HEK293 (cell line): Measurements from ENCODE around the gene OVOL1.
A peak's percentile ranks its signal among the peaks of the same experiment; 100 is the strongest.

ENCODE experiments used
- CTCF ChIA-PET: fragments of 350-600 bp; formaldehyde crosslinking; extraction: SDS; loops from one replicate; lab custom pipeline; 2021; ENCODE audit warnings: antibody characterized with exemption; lab: Yijun Ruan, JAX
- POLR2A ChIA-PET: fragments of 300-600 bp; formaldehyde crosslinking; extraction: SDS; loops from one replicate; lab custom pipeline; 2020; ENCODE audit warnings: antibody characterized with exemption, inconsistent platforms; lab: Yijun Ruan, JAX
- H3K27ac ChIP-seq: fragments of 200-500 bp; sonication (Bioruptor generic); 2 replicates; pipeline ENCODE4 v1.5.1; 2014; ENCODE audit warnings: low read depth, low read length, control low read depth, inconsistent platforms; ENCODE audit errors: extremely low read depth
- H3K36me3 ChIP-seq, 2 experiments: fragments of 200-500 bp in 1 of 2; sonication (Bioruptor generic) in 1 of 2; 1 replicate in 1 of 2; 2 replicates in 1 of 2; pipeline ENCODE4 v1.5.1; 2014 to 2017; ENCODE audit warnings: inconsistent platforms in 2 of 2, low read length in 2 of 2; ENCODE audit not compliant: control insufficient read depth in 2 of 2, insufficient read depth in 1 of 2
- H3K4me1 ChIP-seq: fragments of 200-500 bp; sonication (Bioruptor generic); 2 replicates; pipeline ENCODE4 v1.5.1; 2014; ENCODE audit warnings: mild to moderate bottlenecking, low read length, inconsistent platforms; ENCODE audit not compliant: control insufficient read depth, insufficient read depth
- H3K4me3 ChIP-seq: 2 replicates; pipeline ENCODE4 v1.5.1; 2011; ENCODE audit warnings: low read depth, mild to moderate bottlenecking, control low read depth, low read length, moderate library complexity
- H3K9me3 ChIP-seq: fragments of 200-500 bp; sonication (Bioruptor generic); 2 replicates; pipeline ENCODE4 v1.5.1; 2014; ENCODE audit warnings: low read depth, low read length, inconsistent platforms; ENCODE audit not compliant: control insufficient read depth, insufficient read depth
- GLI4 ChIP-seq: fragments of 450-650 bp; formaldehyde crosslinking; IDR thresholded peaks from 2 replicates; pipeline ENCODE4 v1.5.1; 2016; ENCODE audit warnings: missing biosample characterization, missing genetic modification characterization
- HOXC10 ChIP-seq: sonication (generic); formaldehyde crosslinking; IDR thresholded peaks from 2 replicates; pipeline ENCODE4 v1.8.1; 2023; ENCODE audit warnings: mild to moderate bottlenecking, missing genetic modification reagents
- OVOL3 ChIP-seq: fragments of 450-650 bp; formaldehyde crosslinking; IDR thresholded peaks from 2 replicates; pipeline ENCODE4 v1.5.1; 2016; ENCODE audit warnings: missing biosample characterization, missing genetic modification characterization
- RBAK ChIP-seq: fragments of 450-650 bp; formaldehyde crosslinking; IDR thresholded peaks from 2 replicates; pipeline ENCODE4 v1.5.1; 2016; ENCODE audit warnings: missing biosample characterization, missing genetic modification characterization
- SCRT2 ChIP-seq: fragments of 450-650 bp; formaldehyde crosslinking; IDR thresholded peaks from 2 replicates; pipeline ENCODE4 v1.5.1; 2016; ENCODE audit warnings: missing biosample characterization, missing genetic modification characterization
- TRIM28 ChIP-seq: IDR thresholded peaks from 2 replicates; pipeline ENCODE4 v1.6.1; 2011; ENCODE audit warnings: low read length, control low read depth, borderline replicate concordance
- ZBTB1 ChIP-seq: fragments of 450-650 bp; formaldehyde crosslinking; IDR thresholded peaks from 2 replicates; pipeline ENCODE4 v1.5.1; 2016; ENCODE audit warnings: missing biosample characterization, missing genetic modification characterization
- ZNF23 ChIP-seq: fragments of 450-650 bp; formaldehyde crosslinking; IDR thresholded peaks from 2 replicates; pipeline ENCODE4 v1.5.1; 2016; ENCODE audit warnings: missing biosample characterization, missing genetic modification characterization, borderline replicate concordance
- ZNF335 ChIP-seq: fragments of 450-650 bp; formaldehyde crosslinking; conservative IDR thresholded peaks from 2 replicates; pipeline ENCODE4 v1.5.1; 2016; ENCODE audit warnings: missing biosample characterization, missing genetic modification characterization
- ZNF354C ChIP-seq: fragments of 450-650 bp; formaldehyde crosslinking; IDR thresholded peaks from 2 replicates; pipeline ENCODE4 v1.5.1; 2016; ENCODE audit warnings: missing biosample characterization, missing genetic modification characterization, low read depth, borderline replicate concordance
- ZNF366 ChIP-seq: fragments of 450-650 bp; formaldehyde crosslinking; conservative IDR thresholded peaks from 2 replicates; pipeline ENCODE4 v1.5.1; 2016; ENCODE audit warnings: missing biosample characterization, missing genetic modification characterization
- ZNF473 ChIP-seq: fragments of 450-650 bp; formaldehyde crosslinking; IDR thresholded peaks from 2 replicates; pipeline ENCODE4 v1.5.1; 2017; ENCODE audit warnings: missing biosample characterization, missing genetic modification characterization
- ZNF501 ChIP-seq: fragments of 450-650 bp; formaldehyde crosslinking; IDR thresholded peaks from 2 replicates; pipeline ENCODE4 v1.5.1; 2016; ENCODE audit warnings: missing biosample characterization, missing genetic modification characterization
- ZNF561 ChIP-seq: fragments of 450-650 bp; IDR thresholded peaks from 2 replicates; pipeline ENCODE4 v1.5.1; 2018; ENCODE audit warnings: missing biosample characterization, missing genetic modification characterization, borderline replicate concordance
- ZNF658 ChIP-seq: fragments of 450-650 bp; formaldehyde crosslinking; IDR thresholded peaks from 2 replicates; pipeline ENCODE4; 2016; ENCODE audit warnings: missing biosample characterization, missing genetic modification characterization
- ZNF664 ChIP-seq: fragments of 450-650 bp; formaldehyde crosslinking; IDR thresholded peaks from 2 replicates; pipeline ENCODE4 v1.5.1; 2016; ENCODE audit warnings: missing biosample characterization, missing genetic modification characterization
- ZNF701 ChIP-seq: fragments of 450-650 bp; formaldehyde crosslinking; IDR thresholded peaks from 2 replicates; pipeline ENCODE4 v1.5.1; 2016; ENCODE audit warnings: missing biosample characterization, missing genetic modification characterization
- ZNF76 ChIP-seq: fragments of 450-650 bp; formaldehyde crosslinking; IDR thresholded peaks from 2 replicates; pipeline ENCODE4; 2016; ENCODE audit warnings: low read depth, missing biosample characterization, missing genetic modification characterization, borderline replicate concordance
- ZNF792 ChIP-seq: fragments of 450-650 bp; formaldehyde crosslinking; IDR thresholded peaks from 2 replicates; pipeline ENCODE4 v1.5.1; 2016; ENCODE audit warnings: missing biosample characterization, missing genetic modification characterization
- ZNF830 ChIP-seq: fragments of 450-650 bp; IDR thresholded peaks from 2 replicates; pipeline ENCODE4 v1.5.0; 2018; ENCODE audit warnings: missing biosample characterization, missing genetic modification characterization, low read depth, mild to moderate bottlenecking, moderate library complexity
- ZSCAN30 ChIP-seq: fragments of 450-650 bp; IDR thresholded peaks from 2 replicates; pipeline ENCODE4 v1.5.1; 2018; ENCODE audit warnings: missing biosample characterization, mild to moderate bottlenecking, missing genetic modification characterization, moderate library complexity
- TF ChIP-seq, protein P1 (sequence below): fragments of 450-650 bp; formaldehyde crosslinking; IDR thresholded peaks from 2 replicates; pipeline ENCODE4 v1.5.1; 2016; ENCODE audit warnings: missing biosample characterization, missing genetic modification characterization
- TF ChIP-seq, protein P2 (sequence below): fragments of 450-650 bp; formaldehyde crosslinking; IDR thresholded peaks from 2 replicates; pipeline ENCODE4 v1.5.1; 2016; ENCODE audit warnings: missing biosample characterization, missing genetic modification characterization
- TF ChIP-seq, protein P3 (sequence below): fragments of 450-650 bp; formaldehyde crosslinking; IDR thresholded peaks from 2 replicates; pipeline ENCODE4 v1.5.1; 2016; ENCODE audit warnings: missing biosample characterization, missing genetic modification characterization
- TF ChIP-seq, protein P4 (sequence below): fragments of 450-650 bp; formaldehyde crosslinking; IDR thresholded peaks from 2 replicates; pipeline ENCODE4 v1.5.1; 2016; ENCODE audit warnings: missing biosample characterization, missing genetic modification characterization
- TF ChIP-seq, protein P5 (sequence below): fragments of 450-650 bp; formaldehyde crosslinking; IDR thresholded peaks from 2 replicates; pipeline ENCODE4 v1.5.1; 2016; ENCODE audit warnings: missing biosample characterization, missing genetic modification characterization

The OVOL1 gene

DNA sequence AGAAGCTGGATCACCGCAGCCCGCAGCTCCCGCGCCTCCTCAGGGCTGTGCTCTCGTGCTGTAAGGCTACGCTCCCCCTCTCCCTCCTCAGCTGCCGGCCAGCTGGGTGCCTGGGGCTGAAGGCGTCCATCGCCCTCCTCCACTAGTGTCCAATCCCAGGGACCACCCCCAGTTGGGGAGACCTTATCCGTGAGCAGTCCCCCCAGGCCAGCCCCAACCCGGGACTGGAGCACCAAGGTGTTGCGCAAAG is 7.3 kb upstream of the OVOL1 start:
- Histone ChIP-seq H3K4me1 (no peaks in the 10 kb centered on the region), H3K9me3 (no peaks in the 10 kb centered on the region), H3K27ac (no peak overlapping the region), H3K4me3 (peak overlapping the region; percentile 76), H3K36me3 (peaks cover 0 to 44% of the 10 kb centered on the region in 2 experiments; a peak in 1 of 3 replicates)
- ChIA-PET CTCF (interaction anchor here (0.6 to 4.3 kb wide), 39 partner anchors 9 to 910 kb away, joined by 3 to 45 read pairs (median 5); partner anchors contain the start of genes CCDC85B, FIBP, KAT5 and MUS81), POLR2A (interaction anchor here (0.5 to 2.7 kb wide), 8 partner anchors 9 to 510 kb away, joined by 3 to 23 read pairs (median 4); partner anchors contain the start of genes FIBP, KAT5, RNASEH2C and YIF1A)
- TF ChIP-seq, protein P1, sequence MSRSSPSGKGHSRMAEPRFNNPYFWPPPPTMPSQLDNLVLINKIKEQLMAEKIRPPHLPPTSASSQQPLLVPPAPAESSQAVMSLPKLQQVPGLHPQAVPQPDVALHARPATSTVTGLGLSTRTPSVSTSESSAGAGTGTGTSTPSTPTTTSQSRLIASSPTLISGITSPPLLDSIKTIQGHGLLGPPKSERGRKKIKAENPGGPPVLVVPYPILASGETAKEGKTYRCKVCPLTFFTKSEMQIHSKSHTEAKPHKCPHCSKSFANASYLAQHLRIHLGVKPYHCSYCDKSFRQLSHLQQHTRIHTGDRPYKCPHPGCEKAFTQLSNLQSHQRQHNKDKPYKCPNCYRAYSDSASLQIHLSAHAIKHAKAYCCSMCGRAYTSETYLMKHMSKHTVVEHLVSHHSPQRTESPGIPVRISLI (tag by site-specific recombination), result no peak
- TF ChIP-seq ZNF792 (no peak), ZNF23 (tag by site-specific recombination) (no peak), ZNF701 (tag by site-specific recombination) (no peak), ZSCAN30 (tag by site-specific recombination) (no peak), ZNF335 (no peak), ZNF473 (tag by site-specific recombination) (no peak), ZNF354C (tag by site-specific recombination) (no peak), ZNF76 (tag by site-specific recombination) (no peak), ZNF501 (tag by site-specific recombination) (no peak), ZNF561 (tag by site-specific recombination) (no peak), OVOL3 (tag by site-specific recombination) (no peak), HOXC10 (CRISPR knock-in tag) (no peak), ZNF658 (tag by site-specific recombination) (no peak), ZNF664 (no peak)
- TF ChIP-seq, protein P2, sequence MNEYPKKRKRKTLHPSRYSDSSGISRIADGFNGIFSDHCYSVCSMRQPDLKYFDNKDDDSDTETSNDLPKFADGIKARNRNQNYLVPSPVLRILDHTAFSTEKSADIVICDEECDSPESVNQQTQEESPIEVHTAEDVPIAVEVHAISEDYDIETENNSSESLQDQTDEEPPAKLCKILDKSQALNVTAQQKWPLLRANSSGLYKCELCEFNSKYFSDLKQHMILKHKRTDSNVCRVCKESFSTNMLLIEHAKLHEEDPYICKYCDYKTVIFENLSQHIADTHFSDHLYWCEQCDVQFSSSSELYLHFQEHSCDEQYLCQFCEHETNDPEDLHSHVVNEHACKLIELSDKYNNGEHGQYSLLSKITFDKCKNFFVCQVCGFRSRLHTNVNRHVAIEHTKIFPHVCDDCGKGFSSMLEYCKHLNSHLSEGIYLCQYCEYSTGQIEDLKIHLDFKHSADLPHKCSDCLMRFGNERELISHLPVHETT (tag by site-specific recombination), result no peak
- TF ChIP-seq, protein P3, sequence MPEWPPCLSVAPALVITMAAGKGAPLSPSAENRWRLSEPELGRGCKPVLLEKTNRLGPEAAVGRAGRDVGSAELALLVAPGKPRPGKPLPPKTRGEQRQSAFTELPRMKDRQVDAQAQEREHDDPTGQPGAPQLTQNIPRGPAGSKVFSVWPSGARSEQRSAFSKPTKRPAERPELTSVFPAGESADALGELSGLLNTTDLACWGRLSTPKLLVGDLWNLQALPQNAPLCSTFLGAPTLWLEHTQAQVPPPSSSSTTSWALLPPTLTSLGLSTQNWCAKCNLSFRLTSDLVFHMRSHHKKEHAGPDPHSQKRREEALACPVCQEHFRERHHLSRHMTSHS (tag by site-specific recombination), result no peak

DNA sequence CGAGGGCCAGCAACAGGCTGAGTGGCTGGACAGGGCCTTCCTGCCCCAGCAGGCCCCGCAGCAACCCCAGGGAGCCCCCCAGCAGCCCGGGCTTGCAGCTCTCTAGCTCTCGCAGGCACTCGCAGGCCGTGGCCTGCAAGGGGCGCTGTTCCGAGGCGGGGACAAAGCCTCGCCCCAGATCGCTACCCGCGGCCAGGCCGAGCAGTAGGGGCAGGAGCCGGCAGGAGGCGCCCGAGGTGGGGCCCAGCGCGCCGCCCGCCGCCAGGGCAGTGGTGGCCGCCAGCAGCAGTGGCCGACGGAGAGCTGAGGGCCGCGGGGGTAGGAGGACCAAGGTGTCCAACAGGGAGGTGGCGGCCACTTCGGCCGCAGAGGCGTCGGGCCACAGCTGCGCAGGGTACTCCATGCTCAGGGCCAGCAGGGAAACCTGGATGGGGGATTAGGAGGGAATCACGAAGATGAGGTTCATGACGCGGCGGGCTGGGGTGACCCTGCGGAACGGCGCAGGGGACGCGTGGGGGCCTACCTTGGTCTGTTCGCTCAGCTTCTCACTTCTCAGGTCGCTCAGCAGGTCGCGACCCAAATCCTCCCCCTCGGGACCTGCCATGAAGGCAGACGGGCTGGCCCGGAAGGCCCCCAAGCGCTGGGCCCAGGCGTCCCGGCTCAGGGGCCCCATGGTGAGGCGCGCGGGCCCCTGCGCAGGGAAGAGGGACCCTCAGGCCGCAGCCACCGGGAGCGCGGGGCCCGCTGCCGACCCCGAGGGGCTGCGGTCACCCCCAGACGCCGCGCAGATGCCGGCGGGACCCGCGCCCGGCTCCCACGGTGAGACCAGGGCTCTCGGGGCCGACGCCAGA is 6.7 kb upstream of the OVOL1 start:
- H3K27ac ChIP-seq, result peak overlapping the region; percentile 90
- no peaks in the 10 kb centered on the region for H3K9me3 ChIP-seq
- peaks cover 0 to 41% of the 10 kb centered on the region in 2 experiments; a peak in 1 of 3 replicates for H3K36me3 ChIP-seq
- POLR2A ChIA-PET, result interaction anchor here (0.5 to 2.7 kb wide), 9 partner anchors 9 to 509 kb away, joined by 3 to 23 read pairs (median 3); partner anchors contain the start of genes FIBP, KAT5, RNASEH2C and YIF1A
- CTCF ChIA-PET, result interaction anchor here (0.6 to 4.3 kb wide), 48 partner anchors 8 to 909 kb away, joined by 3 to 45 read pairs (median 4); partner anchors contain the start of genes CCDC85B, CFL1, FIBP and KAT5
- H3K4me3 ChIP-seq, result peak overlapping the region; percentile 76
- H3K4me1 ChIP-seq, result no peaks in the 10 kb centered on the region
- TF ChIP-seq TRIM28 (no peak), ZNF366 (tag by site-specific recombination) (no peak), RBAK (tag by site-specific recombination) (no peak), SCRT2 (peak; percentile 95), ZBTB1 (tag by site-specific recombination) (no peak), GLI4 (tag by site-specific recombination) (no peak), ZNF830 (tag by site-specific recombination) (no peak), ZNF473 (tag by site-specific recombination) (no peak)
- TF ChIP-seq, protein P4, sequence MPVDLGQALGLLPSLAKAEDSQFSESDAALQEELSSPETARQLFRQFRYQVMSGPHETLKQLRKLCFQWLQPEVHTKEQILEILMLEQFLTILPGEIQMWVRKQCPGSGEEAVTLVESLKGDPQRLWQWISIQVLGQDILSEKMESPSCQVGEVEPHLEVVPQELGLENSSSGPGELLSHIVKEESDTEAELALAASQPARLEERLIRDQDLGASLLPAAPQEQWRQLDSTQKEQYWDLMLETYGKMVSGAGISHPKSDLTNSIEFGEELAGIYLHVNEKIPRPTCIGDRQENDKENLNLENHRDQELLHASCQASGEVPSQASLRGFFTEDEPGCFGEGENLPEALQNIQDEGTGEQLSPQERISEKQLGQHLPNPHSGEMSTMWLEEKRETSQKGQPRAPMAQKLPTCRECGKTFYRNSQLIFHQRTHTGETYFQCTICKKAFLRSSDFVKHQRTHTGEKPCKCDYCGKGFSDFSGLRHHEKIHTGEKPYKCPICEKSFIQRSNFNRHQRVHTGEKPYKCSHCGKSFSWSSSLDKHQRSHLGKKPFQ (tag by site-specific recombination), result no peak
- TF ChIP-seq, protein P2 (tag by site-specific recombination), result no peak
- TF ChIP-seq, protein P5, sequence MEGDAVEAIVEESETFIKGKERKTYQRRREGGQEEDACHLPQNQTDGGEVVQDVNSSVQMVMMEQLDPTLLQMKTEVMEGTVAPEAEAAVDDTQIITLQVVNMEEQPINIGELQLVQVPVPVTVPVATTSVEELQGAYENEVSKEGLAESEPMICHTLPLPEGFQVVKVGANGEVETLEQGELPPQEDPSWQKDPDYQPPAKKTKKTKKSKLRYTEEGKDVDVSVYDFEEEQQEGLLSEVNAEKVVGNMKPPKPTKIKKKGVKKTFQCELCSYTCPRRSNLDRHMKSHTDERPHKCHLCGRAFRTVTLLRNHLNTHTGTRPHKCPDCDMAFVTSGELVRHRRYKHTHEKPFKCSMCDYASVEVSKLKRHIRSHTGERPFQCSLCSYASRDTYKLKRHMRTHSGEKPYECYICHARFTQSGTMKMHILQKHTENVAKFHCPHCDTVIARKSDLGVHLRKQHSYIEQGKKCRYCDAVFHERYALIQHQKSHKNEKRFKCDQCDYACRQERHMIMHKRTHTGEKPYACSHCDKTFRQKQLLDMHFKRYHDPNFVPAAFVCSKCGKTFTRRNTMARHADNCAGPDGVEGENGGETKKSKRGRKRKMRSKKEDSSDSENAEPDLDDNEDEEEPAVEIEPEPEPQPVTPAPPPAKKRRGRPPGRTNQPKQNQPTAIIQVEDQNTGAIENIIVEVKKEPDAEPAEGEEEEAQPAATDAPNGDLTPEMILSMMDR, result peak; percentile 47; the same call in 1 of the 2 replicates
